ENCODE measurements around the gene GBP5. TPM values are rescaled to one million over a fixed set of nuclear protein-coding genes. Genes with fewer than 3 reads are reported as not detected.
"Not testable (repeated sequence)": the region's sequence is repeated elsewhere in the genome, so short reads cannot be mapped to it uniquely, and the experiment has no call there.

The GBP5 gene
- total RNA-seq, 1 donor = 62.4 TPM

DNA sequence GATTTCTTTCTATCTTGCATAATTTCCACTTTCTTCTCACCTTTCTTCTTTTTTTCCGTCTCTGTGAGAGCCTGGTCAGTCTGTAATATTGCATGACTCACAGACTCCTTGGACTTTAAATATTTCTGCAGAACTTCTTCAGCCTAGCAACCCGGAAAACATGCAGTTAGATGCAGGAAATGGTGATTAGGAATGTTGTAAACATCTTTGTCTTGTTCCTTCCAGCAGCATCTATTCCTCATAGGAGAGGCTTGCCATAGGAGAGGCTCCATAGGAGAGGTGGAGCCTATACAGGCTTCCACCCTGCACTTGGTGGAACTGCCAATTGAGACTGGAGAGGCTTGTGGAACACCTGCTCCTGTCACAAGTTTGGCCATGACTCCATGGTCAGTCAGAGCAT is 10.0 kb downstream of the GBP5 start:
- Histone ChIP-seq H3K4me3 (ENCODE audit: low read length) (no peak overlapping the region), H3K27me3 (ENCODE audit: insufficient read depth, low read length) (no peaks in the 10 kb centered on the region), H3K9me3 (ENCODE audit: low read depth, low read length) (no peaks in the 10 kb centered on the region), H3K4me1 (ENCODE audit: insufficient read depth, low read length) (peaks cover 30% of the 10 kb centered on the region)

DNA sequence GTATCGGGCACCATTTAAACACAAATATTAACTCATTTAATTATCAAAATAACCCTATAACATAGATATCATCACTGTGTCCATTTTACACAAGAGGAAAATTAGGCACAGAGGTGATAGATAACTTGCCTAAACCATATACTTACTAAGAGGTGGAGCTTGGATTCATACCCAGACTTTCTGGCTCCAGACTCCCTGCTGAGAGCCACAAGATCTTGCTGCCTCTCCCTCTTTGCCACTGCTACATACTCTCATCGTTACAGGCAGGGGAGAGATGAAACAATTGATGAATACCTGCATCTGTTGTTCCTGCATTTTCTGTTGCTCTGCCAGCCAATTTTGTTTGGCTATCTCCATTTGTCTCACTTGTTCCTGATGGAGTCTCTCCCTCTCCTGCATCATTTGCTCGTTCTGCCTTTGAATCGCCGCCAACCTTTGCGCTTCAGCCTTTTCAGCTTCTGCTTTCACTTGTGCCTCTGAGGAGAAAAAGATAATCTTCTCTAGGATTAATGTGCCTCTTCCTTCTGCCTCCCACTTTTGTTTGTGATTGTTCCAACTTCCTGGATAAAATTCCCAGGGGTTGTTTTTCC is 10.6 kb downstream of the GBP5 start:
- H3K9me3 ChIP-seq (ENCODE audit: low read depth, low read length) = no peaks in the 10 kb centered on the region
- H3K27me3 ChIP-seq (ENCODE audit: insufficient read depth, low read length) = no peaks in the 10 kb centered on the region
- no peak overlapping the region for H3K4me3 ChIP-seq (ENCODE audit: low read length)
- peaks cover 32% of the 10 kb centered on the region for H3K4me1 ChIP-seq (ENCODE audit: insufficient read depth, low read length)

- no peak overlapping the region for H3K4me3 ChIP-seq (ENCODE audit: low read length)
- H3K4me1 ChIP-seq (ENCODE audit: insufficient read depth, low read length) = peaks cover 33% of the 10 kb centered on the region
- no peaks in the 10 kb centered on the region for H3K27me3 ChIP-seq (ENCODE audit: insufficient read depth, low read length)
Measured at GRCh38 chr1:89260566-89261255, 11.9 kb downstream of the GBP5 start.

GRCh38 chr1:89260042-89260441 is 12.6 kb downstream of the GBP5 start:
- Histone ChIP-seq H3K4me1 (ENCODE audit: insufficient read depth, low read length) (peaks cover 33% of the 10 kb centered on the region), H3K9me3 (ENCODE audit: low read depth, low read length) (no peaks in the 10 kb centered on the region), H3K4me3 (ENCODE audit: low read length) (no peak overlapping the region), H3K27me3 (ENCODE audit: insufficient read depth, low read length) (no peaks in the 10 kb centered on the region)

More at GRCh38 chr1:89260566-89261255, 11.9 kb downstream of the GBP5 start:
- no peaks in the 10 kb centered on the region for H3K9me3 ChIP-seq (ENCODE audit: low read depth, low read length)

GRCh38 chr1:89259283-89259971 is 13.2 kb downstream of the GBP5 start:
- Histone ChIP-seq H3K9me3 (ENCODE audit: low read depth, low read length) (no peaks in the 10 kb centered on the region), H3K27me3 (ENCODE audit: insufficient read depth, low read length) (no peaks in the 10 kb centered on the region), H3K4me3 (ENCODE audit: low read length) (no peak overlapping the region), H3K4me1 (ENCODE audit: insufficient read depth, low read length) (peaks cover 33% of the 10 kb centered on the region)

DNA sequence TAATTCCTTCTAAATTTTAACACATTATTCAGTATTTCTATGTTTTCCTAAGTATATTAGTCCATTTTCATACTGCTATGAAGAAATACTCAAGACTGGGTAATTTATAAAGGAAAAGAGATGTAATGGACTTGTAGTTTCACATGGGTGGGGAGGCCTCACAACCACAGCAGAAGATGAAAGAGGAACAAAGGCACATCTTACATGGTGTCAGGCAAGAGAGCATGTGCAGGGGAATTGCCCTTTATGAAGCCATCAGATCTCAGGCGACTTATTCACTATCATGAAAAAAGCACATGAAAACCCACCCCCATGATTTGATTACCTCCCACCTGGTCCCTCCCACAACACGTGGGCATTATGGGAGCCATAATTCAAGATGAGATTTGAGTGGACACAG is 15.6 kb downstream of the GBP5 start:
- Histone ChIP-seq H3K4me3 (ENCODE audit: low read length) (no peak overlapping the region), H3K9me3 (ENCODE audit: low read depth, low read length) (no peaks in the 10 kb centered on the region), H3K4me1 (ENCODE audit: insufficient read depth, low read length) (peaks cover 22% of the 10 kb centered on the region), H3K27me3 (ENCODE audit: insufficient read depth, low read length) (no peaks in the 10 kb centered on the region)

DNA sequence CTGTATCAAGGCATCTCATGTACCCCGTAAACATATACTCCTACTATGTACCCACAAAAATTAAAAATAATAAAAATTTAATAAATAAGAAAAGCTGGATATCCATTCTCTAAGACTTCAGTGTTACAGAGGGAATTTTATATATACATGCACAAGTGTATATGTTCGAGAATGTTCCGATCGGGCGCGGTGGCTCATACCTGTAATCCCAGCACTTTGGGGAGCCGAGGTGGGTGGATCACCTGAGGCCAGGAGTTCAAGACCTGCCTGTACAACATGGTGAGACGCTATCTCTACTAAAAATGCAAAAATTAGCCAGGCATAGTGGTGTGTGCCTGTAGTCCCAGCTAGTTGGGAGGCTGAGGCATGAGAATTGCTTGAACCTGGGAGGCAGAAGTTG is 17.1 kb downstream of the GBP5 start:
- peaks cover 14% of the 10 kb centered on the region for H3K4me1 ChIP-seq (ENCODE audit: insufficient read depth, low read length)
- H3K4me3 ChIP-seq (ENCODE audit: low read length); H3K27me3 ChIP-seq (ENCODE audit: insufficient read depth, low read length); H3K9me3 ChIP-seq (ENCODE audit: low read depth, low read length): not testable (repeated sequence)

DNA sequence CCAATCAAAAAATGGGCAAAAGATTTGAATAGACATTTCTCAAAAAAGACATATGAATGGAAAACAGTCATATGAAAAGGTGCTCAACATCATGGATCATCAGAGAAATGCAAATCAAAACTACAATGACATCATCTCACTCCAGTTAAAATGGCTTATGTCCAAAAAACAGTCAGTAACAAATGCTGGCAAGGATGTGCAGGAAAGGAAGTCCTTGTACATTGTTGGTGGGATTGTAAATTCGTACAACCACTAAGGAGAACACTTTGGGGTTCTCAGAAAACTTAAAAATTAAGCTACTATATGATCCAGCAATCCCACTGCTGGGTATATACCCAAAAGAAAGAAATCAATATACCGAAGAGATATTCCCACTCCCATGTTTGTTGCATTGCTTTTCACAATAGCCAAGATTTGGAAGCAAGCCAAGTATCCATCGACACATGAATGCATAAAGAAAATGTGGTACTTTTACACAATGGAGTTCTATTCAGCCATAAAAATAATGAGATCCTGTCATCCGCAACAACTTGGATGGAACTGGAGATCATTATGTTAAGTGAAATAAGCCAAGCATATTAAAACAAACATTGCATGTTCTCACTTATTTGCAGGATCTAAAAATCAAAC is 17.9 kb downstream of the GBP5 start:
- Histone ChIP-seq H3K4me1 (ENCODE audit: insufficient read depth, low read length) (peaks cover 9% of the 10 kb centered on the region), H3K4me3 (ENCODE audit: low read length) (no peak overlapping the region), H3K27me3 (ENCODE audit: insufficient read depth, low read length) (no peaks in the 10 kb centered on the region), H3K9me3 (ENCODE audit: low read depth, low read length) (no peaks in the 10 kb centered on the region)

GRCh38 chr1:89243046-89243445 is 29.6 kb downstream of the GBP5 start:
- H3K27me3 ChIP-seq (ENCODE audit: insufficient read depth, low read length) = no peaks in the 10 kb centered on the region

More at GRCh38 chr1:89243046-89243445, 29.6 kb downstream of the GBP5 start:
- H3K9me3 ChIP-seq (ENCODE audit: low read depth, low read length) = peaks cover 4% of the 10 kb centered on the region
- no peak overlapping the region for H3K4me3 ChIP-seq (ENCODE audit: low read length)
- H3K4me1 ChIP-seq (ENCODE audit: insufficient read depth, low read length) = no peaks in the 10 kb centered on the region

Other genes with a start within 250 kb of the GBP5 start
- 29.1 TPM for gene GBP3, start 250.0 kb downstream of the GBP5 start, total RNA-seq
- 46.3 TPM for gene GBP1, start 207.7 kb downstream of the GBP5 start, total RNA-seq
- 161 TPM for gene GBP2, start 146.7 kb downstream of the GBP5 start, total RNA-seq
- gene GBP7, start 96.9 kb downstream of the GBP5 start, total RNA-seq = not detected
- gene GBP4, start 73.9 kb downstream of the GBP5 start, total RNA-seq = 21.8 TPM
- gene GBP6, start 91.2 kb upstream of the GBP5 start, total RNA-seq = 0.21 TPM